ENCODE measurements around the gene ARHGEF33. TPM values are rescaled to one million over a fixed set of nuclear protein-coding genes. Genes with fewer than 3 reads are reported as not detected.

ARHGEF33 gene
- total RNA-seq: 4.0 TPM

- DNase-seq: no peak
Measured at GRCh38 chr2:38889575-38889974, at the start of gene ARHGEF33. ARHGEF33 (plus strand) TSS chr2:38889875; CDS start chr2:38919448, 29,573 bp downstream.

GRCh38 chr2:38850045-38850444 is 39.6 kb upstream of the ARHGEF33 start:
- DNase-seq: no peak

- no peak for DNase-seq
Measured at GRCh38 chr2:38856165-38856564, 33.5 kb upstream of the ARHGEF33 start.

GRCh38 chr2:38862476-38862875 is 27.2 kb upstream of the ARHGEF33 start:
- DNase-seq: no peak

GRCh38 chr2:38863061-38863695 is 26.5 kb upstream of the ARHGEF33 start:
- no peak for DNase-seq

- DNase-seq: no peak
Measured at GRCh38 chr2:38866773-38867443, 22.8 kb upstream of the ARHGEF33 start.

GRCh38 chr2:38871432-38871831 is 18.2 kb upstream of the ARHGEF33 start:
- DNase-seq: no peak

- no peak for DNase-seq
Measured at GRCh38 chr2:38873763-38874162, 15.9 kb upstream of the ARHGEF33 start.

GRCh38 chr2:38875227-38875575 is 14.5 kb upstream of the ARHGEF33 start:
- DNase-seq: no peak

GRCh38 chr2:38875576-38876367 is 13.9 kb upstream of the ARHGEF33 start, which contains the start of the genes DHX57 and MORN2:
DHX57 (minus strand) TSS chr2:38875934; CDS start chr2:38868405, 7,529 bp downstream.
MORN2 (plus strand) TSS chr2:38875976.
- peak; percentile 93 for DNase-seq

GRCh38 chr2:38876407-38876806 is 13.3 kb upstream of the ARHGEF33 start:
- DNase-seq: peak; percentile 2

- no peak for DNase-seq
Measured at GRCh38 chr2:38886063-38886462, 3.6 kb upstream of the ARHGEF33 start.

- DNase-seq: no peak
Measured at GRCh38 chr2:38887347-38887746, 2.3 kb upstream of the ARHGEF33 start.

GRCh38 chr2:38887902-38888554 is 1.6 kb upstream of the ARHGEF33 start:
- no peak for DNase-seq

- no peak for DNase-seq
Measured at GRCh38 chr2:38889045-38889444, 630 bp upstream of the ARHGEF33 start.

- DNase-seq: no peak
Measured at GRCh38 chr2:38892819-38893218, 3.1 kb downstream of the ARHGEF33 start.

GRCh38 chr2:38898256-38898655 is 8.6 kb downstream of the ARHGEF33 start:
- DNase-seq: no peak

GRCh38 chr2:38900726-38901125 is 11.1 kb downstream of the ARHGEF33 start:
- no peak for DNase-seq

- DNase-seq: no peak
Measured at GRCh38 chr2:38905251-38905650, 15.6 kb downstream of the ARHGEF33 start.

GRCh38 chr2:38907242-38907641 is 17.6 kb downstream of the ARHGEF33 start:
- DNase-seq: no peak

GRCh38 chr2:38907743-38908562 is 18.3 kb downstream of the ARHGEF33 start:
- DNase-seq: no peak

- no peak for DNase-seq
Measured at GRCh38 chr2:38909872-38910271, 20.2 kb downstream of the ARHGEF33 start.
